Activated CD4-positive, alpha-beta T cell treated with anti-CD3 and anti-CD28 coated beads, Interleukin-2, Interleukin-4, amounts not matched to agents 100 ng/mL and 50 ng/mL, durations not matched to agents 16 hours and 8 hours (primary cell): ENCODE measurements around the gene AFG3L2.

Experiments used
- DNase-seq: peaks from one replicate; pipeline ENCODE4 v3.0.0-alpha.2; 2020; ENCODE audit warnings: low spot score

AFG3L2 gene

GRCh38 chr18:12325726-12326245 lies 51.2 kb downstream of the AFG3L2 start:
- DNase-seq = no peak

DNA sequence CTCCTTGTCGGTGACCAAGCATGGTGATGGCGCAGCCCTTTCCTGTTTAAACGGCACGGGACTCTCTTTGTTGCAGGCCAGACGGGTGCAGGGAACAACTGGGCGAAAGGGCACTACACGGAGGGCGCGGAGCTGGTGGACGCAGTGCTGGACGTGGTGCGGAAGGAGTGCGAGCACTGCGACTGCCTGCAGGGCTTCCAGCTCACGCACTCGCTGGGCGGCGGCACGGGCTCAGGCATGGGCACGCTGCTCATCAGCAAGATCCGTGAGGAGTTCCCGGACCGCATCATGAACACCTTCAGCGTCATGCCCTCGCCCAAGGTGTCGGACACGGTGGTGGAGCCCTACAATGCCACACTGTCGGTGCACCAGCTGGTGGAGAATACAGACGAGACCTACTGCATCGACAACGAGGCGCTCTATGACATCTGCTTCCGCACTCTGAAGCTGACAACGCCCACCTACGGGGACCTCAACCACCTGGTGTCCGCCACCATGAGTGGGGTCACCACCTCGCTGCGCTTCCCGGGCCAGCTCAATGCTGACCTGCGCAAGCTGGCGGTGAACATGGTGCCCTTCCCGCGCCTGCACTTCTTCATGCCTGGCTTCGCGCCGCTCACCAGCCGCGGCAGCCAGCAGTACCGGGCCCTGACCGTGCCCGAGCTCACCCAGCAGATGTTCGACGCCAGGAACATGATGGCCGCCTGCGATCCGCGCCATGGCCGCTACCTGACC lies 51.9 kb downstream of the AFG3L2 start:
- no peak for DNase-seq

DNA sequence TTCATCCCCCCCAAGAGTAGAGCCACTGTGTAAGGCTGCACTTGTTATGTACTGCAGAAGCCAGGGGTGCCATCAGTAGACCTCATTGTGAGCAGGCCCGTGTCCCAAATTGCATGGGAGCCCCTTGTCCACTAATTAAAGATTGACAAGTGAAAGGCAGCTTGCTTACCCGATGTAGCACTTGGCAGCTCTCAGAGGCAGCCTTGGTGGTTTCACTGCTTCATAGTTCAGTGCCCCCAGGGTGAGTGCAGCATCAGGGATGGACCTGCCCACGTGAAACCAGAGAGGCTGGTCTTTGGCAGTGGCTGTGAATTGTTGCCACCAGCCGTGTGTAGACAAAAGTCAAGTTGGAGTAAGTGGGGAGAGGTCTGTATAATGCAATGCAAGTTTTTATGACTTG lies 55.7 kb downstream of the AFG3L2 start:
- no peak for DNase-seq

GRCh38 chr18:12318857-12319256 lies 58.2 kb downstream of the AFG3L2 start:
- DNase-seq = no peak

DNA sequence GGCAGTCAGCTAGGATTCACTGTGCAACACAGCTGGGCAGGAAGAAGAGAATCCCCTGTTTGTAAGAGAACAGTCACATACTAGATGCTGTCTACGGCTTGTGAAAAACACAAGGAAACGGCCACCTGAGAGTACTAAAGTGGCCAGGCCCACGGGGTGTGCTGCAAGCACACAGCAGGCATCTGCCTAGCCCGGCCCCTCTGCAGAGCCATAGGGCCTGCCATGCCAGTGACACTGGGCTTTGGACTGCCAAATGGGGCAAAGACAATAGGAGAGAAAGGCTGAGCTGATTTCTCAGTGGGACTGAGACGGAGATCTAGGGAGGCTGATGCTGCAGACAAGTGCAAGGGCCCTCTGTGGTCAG lies 58.7 kb downstream of the AFG3L2 start:
- DNase-seq = no peak

- no peak for DNase-seq
Measured at GRCh38 chr18:12317664-12318333, 59.2 kb downstream of the AFG3L2 start.

- no peak for DNase-seq
Measured at GRCh38 chr18:12315911-12316310, 61.1 kb downstream of the AFG3L2 start.

GRCh38 chr18:12315490-12315889 lies 61.5 kb downstream of the AFG3L2 start:
- no peak for DNase-seq

DNA sequence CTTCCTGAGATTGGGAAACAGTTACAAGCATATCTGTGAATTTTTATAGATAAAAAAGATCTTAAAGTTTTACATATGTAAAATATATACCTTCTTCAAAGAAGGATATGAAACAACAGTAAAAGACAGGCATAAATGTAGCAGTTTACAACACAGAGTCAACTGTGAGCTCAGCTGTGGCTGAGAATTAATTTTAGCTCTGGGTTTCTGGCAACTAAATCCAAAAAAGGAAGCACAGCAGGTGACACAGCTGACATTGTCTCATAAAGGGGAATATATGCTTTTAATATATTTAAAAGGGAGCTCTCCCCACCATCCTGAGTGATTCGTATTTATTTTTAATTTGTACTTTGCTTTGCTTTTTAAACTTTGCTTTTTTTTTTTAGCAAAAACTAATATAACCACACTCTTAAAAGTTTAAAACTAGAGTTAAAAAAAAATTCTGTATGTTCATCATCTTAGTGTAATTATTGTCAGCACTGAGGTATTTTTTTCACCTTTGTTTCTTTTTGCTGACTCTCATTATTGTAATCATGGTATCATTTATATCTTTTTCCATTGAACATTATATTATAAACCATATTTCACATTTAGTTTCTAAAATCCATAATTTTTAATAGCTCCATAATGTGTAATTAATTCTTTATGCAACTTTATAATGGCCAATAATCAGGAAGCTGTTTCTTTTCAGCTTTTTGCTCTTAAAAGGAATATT lies 62.3 kb downstream of the AFG3L2 start:
- DNase-seq = no peak

- no peak for DNase-seq
Measured at GRCh38 chr18:12313530-12314245, 63.3 kb downstream of the AFG3L2 start.

- DNase-seq = no peak
Measured at GRCh38 chr18:12312976-12313375, 64.1 kb downstream of the AFG3L2 start.

DNA sequence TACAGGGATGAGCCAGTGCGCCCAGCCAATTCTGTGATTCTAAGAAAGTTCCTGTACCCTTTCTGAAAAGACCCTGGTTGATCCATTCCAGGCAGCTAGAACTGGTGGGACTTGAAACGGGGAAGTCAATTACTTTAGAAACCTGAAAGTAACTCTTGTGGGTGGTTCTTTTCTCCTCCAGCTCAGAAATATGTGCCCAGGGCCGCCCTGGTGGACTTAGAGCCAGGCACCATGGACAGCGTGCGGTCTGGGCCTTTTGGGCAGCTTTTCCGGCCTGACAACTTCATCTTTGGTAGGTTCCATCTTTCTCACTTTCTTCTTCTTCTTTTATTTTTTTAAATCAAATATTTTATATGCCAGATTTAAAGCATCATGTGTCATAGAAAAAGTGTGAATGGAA lies 66.3 kb downstream of the AFG3L2 start:
- DNase-seq = no peak

DNA sequence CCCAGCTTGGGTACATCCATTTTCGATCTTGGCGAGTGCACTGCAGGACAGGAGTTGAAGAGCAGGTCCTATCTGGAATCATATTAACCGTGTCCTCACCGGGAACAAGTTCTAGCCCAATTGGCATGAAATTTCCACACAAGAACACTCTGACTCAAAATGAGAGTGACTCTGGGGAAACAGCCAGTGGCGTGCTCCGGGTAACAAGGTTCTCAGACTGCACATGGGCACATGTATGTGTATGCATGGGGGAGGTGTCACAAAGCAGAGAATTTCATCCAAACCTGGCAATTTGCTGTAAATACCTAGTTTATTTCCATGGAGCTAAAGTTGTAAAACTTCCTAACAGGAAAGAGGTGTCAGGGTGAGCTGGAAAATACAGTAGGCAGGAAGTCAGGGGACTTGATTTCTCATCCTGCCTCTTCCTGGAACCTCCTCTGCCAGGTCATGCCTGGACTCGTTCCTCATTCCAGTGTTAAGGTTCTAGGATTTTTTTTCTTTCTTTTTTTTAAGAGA lies 67.3 kb downstream of the AFG3L2 start:
- DNase-seq = peak; percentile 23

GRCh38 chr18:12308386-12309100 lies 68.5 kb downstream of the AFG3L2 start:
- peak; percentile 38 for DNase-seq

DNA sequence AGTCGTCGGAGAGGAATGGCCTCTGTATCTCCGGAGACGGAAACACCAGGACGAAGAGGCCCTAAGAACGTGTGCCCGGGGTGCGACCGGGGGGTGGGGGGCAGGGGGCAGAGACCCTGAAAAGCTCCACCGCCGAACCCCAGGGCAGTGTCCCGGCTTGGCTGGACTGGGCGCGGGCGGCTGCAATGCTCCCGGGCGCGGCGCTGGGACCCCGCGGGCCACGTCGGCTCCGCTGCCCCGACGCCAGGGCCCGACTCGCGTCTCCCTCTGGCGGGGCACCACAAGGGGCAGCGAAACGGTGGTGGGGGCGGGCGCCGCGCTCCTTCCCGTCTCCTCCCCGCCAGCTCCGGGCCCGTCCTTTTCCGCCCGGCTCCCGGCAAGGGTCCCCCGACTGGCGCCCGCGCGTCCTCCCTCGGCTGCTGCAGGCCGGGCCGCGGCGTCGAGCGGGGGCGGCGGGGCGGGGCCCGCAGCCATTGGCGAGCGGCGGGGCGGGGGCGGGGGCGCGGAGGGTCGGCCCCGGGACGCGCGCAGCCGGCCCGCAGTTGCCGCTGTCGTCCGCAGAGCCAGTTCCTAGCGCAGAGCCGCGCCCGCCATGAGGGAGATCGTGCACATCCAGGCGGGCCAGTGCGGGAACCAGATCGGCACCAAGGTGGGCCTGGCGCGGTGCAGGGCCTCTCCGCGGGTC lies 69.2 kb downstream of the AFG3L2 start, which contains the start of gene TUBB6:
TSS of gene TUBB6 (plus strand) at position 541 of the 685 bp plus-strand sequence. CDS start at position 593, 52 bp downstream.
- no peak for DNase-seq

DNA sequence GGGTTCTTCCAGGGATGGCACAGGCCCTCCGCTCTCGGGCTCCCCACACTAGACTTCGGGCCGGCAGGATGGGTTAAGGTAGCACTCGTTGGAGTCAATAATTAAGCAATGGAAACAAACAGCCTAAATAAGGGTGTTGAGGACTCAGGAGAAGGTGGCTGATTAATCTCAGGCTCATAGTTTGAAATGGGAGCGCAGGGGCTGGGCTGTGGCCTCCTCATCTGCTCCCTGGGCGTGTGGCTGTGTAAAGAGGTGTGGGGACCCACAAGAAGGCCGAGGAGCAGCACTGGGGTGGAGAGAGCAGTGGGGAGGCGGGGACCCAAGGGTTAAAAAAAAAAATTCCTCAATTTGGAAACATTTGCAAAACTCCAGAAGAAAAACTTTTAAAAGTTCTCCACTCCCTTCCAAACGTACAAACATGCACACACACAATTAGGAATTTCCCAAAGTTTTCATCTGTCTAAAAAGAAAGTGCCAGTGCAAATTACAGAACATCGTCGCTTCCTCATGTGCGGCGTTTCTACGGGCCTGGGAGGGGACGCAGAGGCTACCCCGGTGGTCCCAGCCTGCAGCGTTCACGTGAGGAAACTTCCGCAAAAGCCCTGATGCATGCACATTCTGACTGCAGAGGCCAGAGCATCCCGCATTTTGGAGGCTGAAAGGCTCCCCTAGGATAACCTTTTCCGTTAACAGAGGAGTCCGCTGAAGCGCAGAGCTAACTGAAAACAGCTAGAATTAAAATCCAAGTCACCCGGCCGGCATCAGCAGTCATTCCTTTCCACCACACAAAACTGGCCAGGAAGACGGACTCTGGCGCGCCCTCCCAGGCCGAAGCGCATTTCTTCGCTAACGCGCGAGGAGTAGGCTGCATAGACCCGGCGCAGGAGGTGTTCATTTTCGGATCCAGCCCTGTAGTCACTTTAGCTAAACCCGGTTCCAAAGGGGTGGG lies 70.0 kb downstream of the AFG3L2 start:
- no peak for DNase-seq

- DNase-seq = no peak
Measured at GRCh38 chr18:12305930-12306629, 70.9 kb downstream of the AFG3L2 start.

DNA sequence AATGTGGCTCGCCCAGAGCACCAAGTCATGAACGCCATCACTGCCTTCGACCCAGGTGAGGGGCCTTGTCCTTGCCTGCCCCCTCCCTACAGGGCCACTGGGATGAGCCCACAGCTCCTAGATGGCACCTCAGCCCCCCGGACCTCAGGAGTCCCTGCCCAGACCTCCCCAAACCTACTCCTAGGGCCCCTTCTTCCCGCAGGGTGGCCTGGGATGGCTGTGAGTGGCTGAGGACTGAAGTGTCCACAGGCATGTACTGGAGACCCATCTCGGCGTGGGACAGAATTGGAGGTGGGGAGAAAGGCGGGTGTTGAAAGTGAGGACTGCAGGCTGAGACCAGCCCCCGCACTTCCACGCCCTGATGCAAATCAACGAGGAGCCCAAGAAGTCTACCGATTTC lies 71.8 kb downstream of the AFG3L2 start:
- DNase-seq = no peak
